ENCODE data around the gene DAND5.
A peak's percentile ranks its signal among the peaks of the same experiment; 100 is the strongest.

DAND5 gene

GRCh38 chr19:12994701-12995595, 25.6 kb downstream of the DAND5 start, which contains the start of gene NFIX:
Gene NFIX (plus strand): TSS chr19:12995475. CDS start chr19:12995838, 363 bp downstream.
- DNase-seq (ENCODE audit: low read depth), result peak; percentile 45

- DNase-seq (ENCODE audit: low read depth), result no peak
These were observed 26.4 kb downstream of the DAND5 start for GRCh38 chr19:12995596-12996405.

- no peak for DNase-seq (ENCODE audit: low read depth)
These were observed 27.2 kb downstream of the DAND5 start for GRCh38 chr19:12996406-12997094.

- no peak for DNase-seq (ENCODE audit: low read depth)
These were observed 28.0 kb downstream of the DAND5 start for GRCh38 chr19:12997179-12997966.

GRCh38 chr19:12997967-12998940, 28.9 kb downstream of the DAND5 start:
- no peak for DNase-seq (ENCODE audit: low read depth)

GRCh38 chr19:13001166-13001501, 31.8 kb downstream of the DAND5 start:
- DNase-seq (ENCODE audit: low read depth), result no peak

- no peak for DNase-seq (ENCODE audit: low read depth)
These were observed 32.3 kb downstream of the DAND5 start for GRCh38 chr19:13001502-13002165.

GRCh38 chr19:13002166-13002898, 33.0 kb downstream of the DAND5 start:
- no peak for DNase-seq (ENCODE audit: low read depth)

- DNase-seq (ENCODE audit: low read depth), result no peak
These were observed 33.7 kb downstream of the DAND5 start for GRCh38 chr19:13003081-13003480.

- no peak for DNase-seq (ENCODE audit: low read depth)
These were observed 34.9 kb downstream of the DAND5 start for GRCh38 chr19:13004273-13004672.

GRCh38 chr19:13005253-13005652, 35.9 kb downstream of the DAND5 start:
- DNase-seq (ENCODE audit: low read depth), result no peak

- DNase-seq (ENCODE audit: low read depth), result no peak
These were observed 36.5 kb downstream of the DAND5 start for GRCh38 chr19:13005861-13006370.

GRCh38 chr19:13006431-13007281, 37.3 kb downstream of the DAND5 start:
- DNase-seq (ENCODE audit: low read depth), result no peak

GRCh38 chr19:13007292-13008045, 38.1 kb downstream of the DAND5 start:
- no peak for DNase-seq (ENCODE audit: low read depth)

- DNase-seq (ENCODE audit: low read depth), result no peak
These were observed 39.8 kb downstream of the DAND5 start for GRCh38 chr19:13008926-13009787.

Measured in activated gamma-delta T cell treated with anti-CD3 and anti-CD28 coated beads, Interleukin-2, amount 50 U/mL, for 16 hours (primary cell).